Activated T-helper 1 cell treated with anti-CD3 and anti-CD28 coated beads, Interleukin-12 subunit alpha, Interleukin-12 subunit beta, Interleukin-2, Interleukin-4 antibody, amounts not matched to agents 30 ng/mL and 10 ng/mL and 1 ng/mL, durations not matched to agents 14 hours and 24 hours and 36 hours (primary cell): Measurements from ENCODE around the gene GSTK1. TPM values are rescaled to one million over a fixed set of nuclear protein-coding genes. Genes with fewer than 3 reads are reported as not detected.

Experiments used
- DNase-seq: peaks from one replicate; pipeline ENCODE4 v3.0.0; 2021; ENCODE audit warnings: low spot score
- H3K27ac Mint-ChIP-seq: one replicate; pipeline ENCODE4 v1.8.0; 2021; ENCODE audit warnings: mild to moderate bottlenecking, mixed read lengths
- H3K27me3 Mint-ChIP-seq: one replicate; pipeline ENCODE4 v1.8.0; 2022; ENCODE audit warnings: mild to moderate bottlenecking, moderate library complexity, mixed read lengths; ENCODE audit not compliant: insufficient read depth
- H3K36me3 Mint-ChIP-seq: one replicate; pipeline ENCODE4 v1.8.0; 2021; ENCODE audit warnings: low read depth, mixed read lengths
- H3K4me1 Mint-ChIP-seq: one replicate; pipeline ENCODE4 v1.8.0; 2021; ENCODE audit warnings: low read depth, mixed read lengths
- H3K4me3 Mint-ChIP-seq: one replicate; pipeline ENCODE4 v1.8.0; 2021; ENCODE audit warnings: mild to moderate bottlenecking, moderate library complexity, mixed read lengths
- H3K9me3 Mint-ChIP-seq: one replicate; pipeline ENCODE4 v1.8.0; 2021; ENCODE audit warnings: mixed read lengths
- intact Hi-C: fragments of 100-400 bp; cut with micrococcal nuclease; formaldehyde crosslinking; loops from one replicate; pipeline ENCODE4 v1.15.1; 2024
- total RNA-seq: library from RNA; stranded (reverse); gene quantifications from 2 replicates; pipeline ENCODE4 v1.2.3, GENCODE V29; 2022

The GSTK1 gene
- total RNA-seq, 1 donor from 2014 or later: 135 TPM

DNA sequence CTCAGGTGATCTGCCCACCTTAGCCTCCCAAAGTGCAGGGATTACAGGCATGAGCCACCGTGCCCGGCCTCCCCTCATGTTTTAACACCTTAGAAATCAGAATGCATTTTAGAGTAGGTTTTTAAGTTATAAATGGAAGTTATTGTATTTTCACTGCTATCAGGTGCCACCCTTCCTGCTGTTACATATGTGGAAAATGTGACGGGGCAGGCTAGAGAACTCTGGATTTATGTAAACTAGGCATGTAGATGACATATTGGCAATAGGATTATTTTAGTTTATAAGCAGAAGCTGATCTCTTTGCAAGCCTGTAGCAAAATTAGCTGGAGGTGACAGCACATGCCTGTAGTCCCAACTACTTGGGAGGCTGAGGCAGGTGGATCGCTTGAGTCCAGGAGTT lies 27.1 kb downstream of the GSTK1 start:
- intact Hi-C loops: no loop called here
- H3K4me1 Mint-ChIP-seq: peaks cover 63% of the 10 kb centered on the region
- H3K36me3 Mint-ChIP-seq: peaks cover 50% of the 10 kb centered on the region
- H3K4me3 Mint-ChIP-seq: peak overlapping the region; percentile 94
- no peaks in the 10 kb centered on the region for H3K27me3 Mint-ChIP-seq
- peak overlapping the region; percentile 85 for H3K27ac Mint-ChIP-seq
- peaks cover 4% of the 10 kb centered on the region for H3K9me3 Mint-ChIP-seq
- no peak for DNase-seq

GRCh38 chr7:143292876-143293275 lies 29.6 kb downstream of the GSTK1 start:
- no peak overlapping the region for H3K27ac Mint-ChIP-seq
- H3K36me3 Mint-ChIP-seq: peaks cover 68% of the 10 kb centered on the region
- intact Hi-C loops: no loop called here
- no peak for DNase-seq
- no peaks in the 10 kb centered on the region for H3K9me3 Mint-ChIP-seq
- no peak overlapping the region for H3K4me3 Mint-ChIP-seq
- H3K27me3 Mint-ChIP-seq: no peaks in the 10 kb centered on the region
- H3K4me1 Mint-ChIP-seq: peaks cover 71% of the 10 kb centered on the region

GRCh38 chr7:143295870-143296269 lies 32.6 kb downstream of the GSTK1 start:
- no peak overlapping the region for H3K27ac Mint-ChIP-seq
- no peak for DNase-seq
- peaks cover 74% of the 10 kb centered on the region for H3K36me3 Mint-ChIP-seq
- H3K9me3 Mint-ChIP-seq: no peaks in the 10 kb centered on the region
- intact Hi-C loops: no loop called here
- H3K4me1 Mint-ChIP-seq: peaks cover 67% of the 10 kb centered on the region
- H3K27me3 Mint-ChIP-seq: no peaks in the 10 kb centered on the region
- H3K4me3 Mint-ChIP-seq: no peak overlapping the region

DNA sequence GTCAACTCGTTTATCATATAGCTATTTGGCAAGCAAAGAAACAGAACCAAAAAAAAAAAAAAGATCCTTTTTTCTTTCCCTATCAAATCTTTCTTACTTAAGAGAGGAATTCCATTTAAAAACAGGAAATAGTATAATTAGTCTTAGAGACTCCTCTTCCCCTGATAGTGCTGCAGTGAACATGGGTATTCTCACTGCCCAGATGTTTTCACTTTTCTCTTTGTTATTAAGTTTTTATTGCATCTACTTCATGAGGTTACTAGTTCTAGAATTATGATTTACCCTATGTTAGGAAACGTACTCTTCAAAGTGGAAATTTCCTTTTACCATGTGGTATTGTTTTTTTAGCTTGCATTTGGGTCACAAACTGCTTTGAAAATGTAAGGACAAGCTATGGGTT lies 33.4 kb downstream of the GSTK1 start:
- Mint-ChIP-seq H3K4me3 (no peak overlapping the region), H3K9me3 (no peaks in the 10 kb centered on the region), H3K27ac (peak overlapping the region; percentile 29), H3K27me3 (no peaks in the 10 kb centered on the region), H3K4me1 (peaks cover 59% of the 10 kb centered on the region), H3K36me3 (peaks cover 76% of the 10 kb centered on the region)
- intact Hi-C loops: no loop called here
- no peak for DNase-seq

- no peaks in the 10 kb centered on the region for H3K27me3 Mint-ChIP-seq
- no peak for DNase-seq
- peaks cover 76% of the 10 kb centered on the region for H3K36me3 Mint-ChIP-seq
- no peak overlapping the region for H3K4me3 Mint-ChIP-seq
- intact Hi-C loops: loop anchor here (1.0 kb wide), 2 partner anchors 10 to 59 kb away; no protein-coding TSS in a partner anchor
- H3K27ac Mint-ChIP-seq: peak overlapping the region; percentile 43
- H3K9me3 Mint-ChIP-seq: no peaks in the 10 kb centered on the region
- H3K4me1 Mint-ChIP-seq: peaks cover 57% of the 10 kb centered on the region
These were observed 36.1 kb downstream of the GSTK1 start for GRCh38 chr7:143299346-143299745.

DNA sequence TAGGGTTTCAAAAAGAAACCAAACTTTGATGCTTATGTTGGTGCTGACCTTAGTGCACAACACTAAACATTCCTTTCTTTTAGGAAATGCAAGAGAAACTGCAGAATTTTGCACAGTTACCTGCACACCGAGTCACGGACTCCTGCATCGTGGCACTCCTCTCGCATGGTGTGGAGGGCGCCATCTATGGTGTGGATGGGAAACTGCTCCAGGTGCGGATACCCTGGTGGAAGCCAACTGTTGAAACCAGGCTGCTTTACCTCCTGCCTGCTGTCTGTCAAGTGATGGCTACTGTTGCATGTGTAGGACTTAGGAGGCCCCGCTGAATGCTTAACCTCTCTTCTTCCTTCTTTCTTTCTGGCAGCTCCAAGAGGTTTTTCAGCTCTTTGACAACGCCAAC lies 36.6 kb downstream of the GSTK1 start:
- DNase-seq: peak; percentile 45
- Mint-ChIP-seq H3K36me3 (peaks cover 76% of the 10 kb centered on the region), H3K9me3 (no peaks in the 10 kb centered on the region), H3K27ac (no peak overlapping the region), H3K4me1 (peaks cover 57% of the 10 kb centered on the region), H3K4me3 (no peak overlapping the region), H3K27me3 (no peaks in the 10 kb centered on the region)
- intact Hi-C loops: loop anchor here (1.0 kb wide), 2 partner anchors 11 to 60 kb away; no protein-coding TSS in a partner anchor

DNA sequence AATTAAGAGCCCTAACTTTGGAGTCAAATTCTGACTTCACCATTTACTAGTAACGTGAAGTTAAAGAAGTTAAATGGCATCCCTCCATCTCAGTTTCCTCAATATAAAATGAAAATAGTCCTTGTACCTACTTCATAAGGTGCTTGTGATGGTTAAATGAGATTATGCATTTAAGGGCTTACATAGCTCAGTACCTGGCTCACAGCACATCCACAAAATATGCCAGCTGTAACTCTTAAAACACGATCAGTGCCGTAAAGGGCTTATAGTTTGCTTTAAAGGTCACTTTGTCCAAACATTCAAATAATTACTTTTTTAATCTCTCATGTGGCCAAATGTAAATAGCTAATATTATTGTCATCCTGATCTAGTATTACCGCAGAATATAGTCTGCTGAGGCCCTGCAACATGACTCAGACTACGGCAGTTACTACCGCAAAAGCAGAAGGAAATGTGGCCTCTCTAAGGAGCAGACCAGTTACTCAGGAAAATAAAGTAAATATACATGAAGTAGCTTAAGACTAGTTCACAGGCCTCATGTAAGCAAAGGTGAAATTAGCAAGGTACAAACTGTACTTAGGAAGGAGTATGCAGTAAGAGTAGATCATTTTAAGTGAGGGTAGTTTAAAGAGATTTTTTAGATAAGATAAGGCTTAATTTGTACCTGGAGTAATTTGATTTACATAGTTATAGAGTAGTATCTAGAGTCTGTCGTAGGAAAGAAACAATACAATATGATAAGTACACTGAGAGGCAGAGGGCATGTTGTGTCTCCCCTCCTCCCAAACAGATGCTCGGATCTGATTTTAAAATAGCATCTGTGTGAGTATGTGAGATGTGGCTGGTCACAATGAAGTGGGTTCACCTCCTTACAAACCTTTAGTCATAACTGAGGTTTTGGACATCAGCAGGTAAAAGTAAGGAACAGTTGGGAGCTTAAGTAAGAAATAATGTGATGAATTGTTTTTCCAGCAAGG lies 38.0 kb downstream of the GSTK1 start:
- intact Hi-C loops: no loop called here
- peaks cover 55% of the 10 kb centered on the region for H3K4me1 Mint-ChIP-seq

DNA sequence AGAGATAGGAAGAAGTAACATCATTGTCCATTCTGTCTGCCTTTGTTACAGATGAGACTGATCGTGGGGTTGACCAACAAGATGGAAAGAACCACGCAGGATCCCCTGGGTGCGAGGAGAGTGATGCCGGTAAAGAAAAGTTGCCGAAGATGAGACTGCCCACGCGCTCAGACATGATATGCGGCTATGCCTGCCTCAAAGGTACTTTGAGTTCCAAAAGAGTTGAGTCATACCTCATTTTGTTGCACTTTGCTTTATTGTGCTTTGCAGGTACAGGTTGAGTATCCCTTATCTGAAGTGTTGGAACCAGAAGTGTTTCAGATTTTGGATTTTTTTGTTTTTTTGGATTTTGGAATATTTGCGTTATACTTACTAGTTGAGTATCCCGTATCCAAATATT lies 40.5 kb downstream of the GSTK1 start:
- peaks cover 68% of the 10 kb centered on the region for H3K4me1 Mint-ChIP-seq
- intact Hi-C loops: no loop called here
- no peak overlapping the region for H3K27ac Mint-ChIP-seq

More for the DNA sequence above, 38.0 kb downstream of the GSTK1 start:
- H3K27me3 Mint-ChIP-seq: no peaks in the 10 kb centered on the region
- H3K9me3 Mint-ChIP-seq: no peaks in the 10 kb centered on the region
- H3K4me3 Mint-ChIP-seq: no peak overlapping the region
- no peak overlapping the region for H3K27ac Mint-ChIP-seq
- DNase-seq: no peak
- peaks cover 75% of the 10 kb centered on the region for H3K36me3 Mint-ChIP-seq

GRCh38 chr7:143304938-143305337 lies 41.7 kb downstream of the GSTK1 start:
- no peak for DNase-seq
- H3K36me3 Mint-ChIP-seq: peaks cover 80% of the 10 kb centered on the region
- intact Hi-C loops: loop anchor here (1.0 to 5.0 kb wide), 2 partner anchors 65 to 112 kb away; no protein-coding TSS in a partner anchor
- no peaks in the 10 kb centered on the region for H3K27me3 Mint-ChIP-seq
- no peak overlapping the region for H3K4me3 Mint-ChIP-seq
- peaks cover 69% of the 10 kb centered on the region for H3K4me1 Mint-ChIP-seq
- peak overlapping the region; percentile 25 for H3K27ac Mint-ChIP-seq
- H3K9me3 Mint-ChIP-seq: peaks cover 8% of the 10 kb centered on the region

More for the DNA sequence above, 40.5 kb downstream of the GSTK1 start:
- Mint-ChIP-seq H3K4me3 (no peak overlapping the region), H3K27me3 (no peaks in the 10 kb centered on the region), H3K36me3 (peaks cover 79% of the 10 kb centered on the region), H3K9me3 (peaks cover 8% of the 10 kb centered on the region)
- DNase-seq: no peak

DNA sequence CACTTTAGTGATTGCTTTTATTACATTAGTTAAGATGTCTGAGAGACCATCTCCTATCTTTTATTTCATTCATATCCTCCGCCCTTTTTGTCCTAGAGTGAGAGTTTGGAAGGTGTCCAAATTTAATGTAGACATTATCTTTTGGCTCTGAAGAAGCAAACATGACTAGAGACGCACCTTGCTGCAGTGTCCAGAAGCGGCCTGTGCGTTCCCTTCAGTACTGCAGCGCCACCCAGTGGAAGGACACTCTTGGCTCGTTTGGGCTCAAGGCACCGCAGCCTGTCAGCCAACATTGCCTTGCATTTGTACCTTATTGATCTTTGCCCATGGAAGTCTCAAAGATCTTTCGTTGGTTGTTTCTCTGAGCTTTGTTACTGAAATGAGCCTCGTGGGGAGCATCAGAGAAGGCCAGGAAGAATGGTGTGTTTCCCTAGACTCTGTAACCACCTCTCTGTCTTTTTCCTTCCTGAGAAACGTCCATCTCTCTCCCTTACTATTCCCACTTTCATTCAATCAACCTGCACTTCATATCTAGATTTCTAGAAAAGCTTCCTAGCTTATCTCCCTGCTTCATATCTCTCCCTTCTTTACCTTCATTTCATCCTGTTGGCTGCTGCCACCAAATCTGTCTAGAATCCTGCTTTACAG lies 42.3 kb downstream of the GSTK1 start:
- Mint-ChIP-seq H3K27ac (peak overlapping the region; percentile 25), H3K9me3 (peaks cover 8% of the 10 kb centered on the region), H3K27me3 (no peaks in the 10 kb centered on the region), H3K4me3 (no peak overlapping the region), H3K36me3 (peaks cover 83% of the 10 kb centered on the region), H3K4me1 (peaks cover 69% of the 10 kb centered on the region)
- peak; percentile 30 for DNase-seq
- intact Hi-C loops: loop anchor here (1.0 to 5.0 kb wide), 2 partner anchors 65 to 112 kb away; no protein-coding TSS in a partner anchor

DNA sequence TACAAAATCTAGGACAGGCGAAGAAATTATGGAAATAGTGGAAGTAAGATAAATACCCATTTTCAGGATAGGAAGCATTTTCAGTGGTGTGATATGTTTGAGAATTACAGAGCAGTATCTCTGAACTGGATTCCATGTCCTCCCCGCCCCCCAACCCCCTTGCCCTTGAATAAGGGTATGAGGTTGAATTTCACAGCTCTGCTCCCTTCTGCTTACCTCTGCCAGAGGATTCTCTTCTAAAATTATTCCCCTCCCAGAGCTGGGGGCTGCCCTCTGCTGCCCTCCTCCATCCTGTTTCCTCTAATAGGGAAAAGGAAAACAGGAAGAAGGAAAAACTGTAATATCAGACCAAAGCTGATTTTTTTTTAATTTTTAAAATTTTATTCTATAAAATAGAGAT lies 45.4 kb downstream of the GSTK1 start:
- Mint-ChIP-seq H3K27me3 (no peaks in the 10 kb centered on the region), H3K27ac (peak overlapping the region; percentile 81), H3K9me3 (peaks cover 8% of the 10 kb centered on the region), H3K4me1 (peaks cover 78% of the 10 kb centered on the region), H3K4me3 (no peak overlapping the region), H3K36me3 (peaks cover 68% of the 10 kb centered on the region)
- intact Hi-C loops: loop anchor here (5.0 kb wide), 1 partner anchor 109 kb away; no protein-coding TSS in a partner anchor
- no peak for DNase-seq

DNA sequence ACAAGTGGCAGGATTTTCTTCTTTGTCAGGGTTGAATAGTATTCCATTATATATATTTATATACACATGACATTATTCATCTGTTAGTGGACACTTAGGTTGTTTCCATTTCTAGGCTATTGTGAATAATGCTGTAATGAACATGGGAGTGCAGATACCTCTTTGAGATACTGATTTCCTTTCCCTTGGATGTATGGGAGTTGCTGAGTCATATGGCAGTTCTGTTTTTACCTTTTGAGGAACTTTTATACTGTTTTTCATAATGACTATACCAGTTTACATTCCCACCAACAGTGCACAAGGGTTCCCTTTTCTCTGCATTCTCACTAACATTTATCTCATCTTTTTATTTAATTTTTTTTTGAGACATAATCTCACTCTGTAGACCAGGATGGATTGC lies 50.9 kb downstream of the GSTK1 start:
- no peak for DNase-seq
- H3K36me3 Mint-ChIP-seq: peaks cover 19% of the 10 kb centered on the region
- no peak overlapping the region for H3K4me3 Mint-ChIP-seq
- H3K9me3 Mint-ChIP-seq: peaks cover 4% of the 10 kb centered on the region
- intact Hi-C loops: no loop called here
- peaks cover 35% of the 10 kb centered on the region for H3K4me1 Mint-ChIP-seq
- H3K27me3 Mint-ChIP-seq: peaks cover 2% of the 10 kb centered on the region
- no peak overlapping the region for H3K27ac Mint-ChIP-seq

- Mint-ChIP-seq H3K27me3 (peaks cover 7% of the 10 kb centered on the region), H3K36me3 (peaks cover 6% of the 10 kb centered on the region), H3K4me3 (no peak within 1 kb of the TSS), H3K27ac (no peak within 1 kb of the TSS), H3K4me1 (peaks cover 18% of the 10 kb centered on the region), H3K9me3 (peaks cover 4% of the 10 kb centered on the region)
- DNase-seq: no peak
- intact Hi-C loops: no loop called here
These were observed 52.5 kb downstream of the GSTK1 start, which contains the start of gene CLCN1 for GRCh38 chr7:143315776-143316175. TSS of gene CLCN1 (plus strand) at chr7:143316111. CDS start at chr7:143316213, 102 bp downstream.
